ENCODE measurements around the gene PDIA5.

PDIA5 gene

DNA sequence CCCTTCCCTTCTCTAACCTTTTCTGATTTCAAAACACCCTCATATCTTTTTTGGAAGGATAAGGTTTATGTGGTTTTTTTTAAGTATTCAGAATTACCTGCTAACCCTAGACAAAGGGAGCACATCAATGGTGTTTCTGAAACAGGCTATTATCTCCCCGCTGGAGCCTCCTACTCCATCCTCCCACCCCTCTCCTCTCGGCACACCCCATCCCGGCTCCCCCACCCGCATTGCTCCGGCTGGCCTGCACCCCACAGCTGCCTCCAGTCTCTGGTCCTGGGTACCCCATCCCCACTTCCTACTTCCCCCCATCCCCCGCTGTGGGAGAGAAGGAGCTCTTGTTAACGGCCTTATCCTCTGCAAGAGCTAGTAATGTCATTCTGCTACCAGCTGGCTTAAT is 59.2 kb downstream of the PDIA5 start:
- TF ChIP-seq EZH2 (IDR thresholded peaks at IDR 0.05; ENCODE audit: borderline replicate concordance, low read length) = no peak
- TF ChIP-seq, protein P1, sequence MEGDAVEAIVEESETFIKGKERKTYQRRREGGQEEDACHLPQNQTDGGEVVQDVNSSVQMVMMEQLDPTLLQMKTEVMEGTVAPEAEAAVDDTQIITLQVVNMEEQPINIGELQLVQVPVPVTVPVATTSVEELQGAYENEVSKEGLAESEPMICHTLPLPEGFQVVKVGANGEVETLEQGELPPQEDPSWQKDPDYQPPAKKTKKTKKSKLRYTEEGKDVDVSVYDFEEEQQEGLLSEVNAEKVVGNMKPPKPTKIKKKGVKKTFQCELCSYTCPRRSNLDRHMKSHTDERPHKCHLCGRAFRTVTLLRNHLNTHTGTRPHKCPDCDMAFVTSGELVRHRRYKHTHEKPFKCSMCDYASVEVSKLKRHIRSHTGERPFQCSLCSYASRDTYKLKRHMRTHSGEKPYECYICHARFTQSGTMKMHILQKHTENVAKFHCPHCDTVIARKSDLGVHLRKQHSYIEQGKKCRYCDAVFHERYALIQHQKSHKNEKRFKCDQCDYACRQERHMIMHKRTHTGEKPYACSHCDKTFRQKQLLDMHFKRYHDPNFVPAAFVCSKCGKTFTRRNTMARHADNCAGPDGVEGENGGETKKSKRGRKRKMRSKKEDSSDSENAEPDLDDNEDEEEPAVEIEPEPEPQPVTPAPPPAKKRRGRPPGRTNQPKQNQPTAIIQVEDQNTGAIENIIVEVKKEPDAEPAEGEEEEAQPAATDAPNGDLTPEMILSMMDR (IDR thresholded peaks at IDR 0.05; ENCODE audit: low read length) = no peak
- Histone ChIP-seq H3K9me3 (ENCODE audit: low read length) (no peaks in the 10 kb centered on the region), H4K20me1 (ENCODE audit: insufficient read depth, low read length) (no peaks in the 10 kb centered on the region), H3K4me3 (ENCODE audit: low read depth, low read length, poor library complexity, severe bottlenecking) (no peak overlapping the region), H3K9me2 (ENCODE audit: low read depth, low read length) (no peaks in the 10 kb centered on the region), H3K27me3 (ENCODE audit: insufficient read depth, low read length) (no peaks in the 10 kb centered on the region), H3K4me2 (ENCODE audit: low read length) (no peak overlapping the region), H3K27ac (ENCODE audit: low read depth, low read length, poor library complexity, severe bottlenecking) (no peak overlapping the region), H3K9ac (ENCODE audit: low read length) (no peak overlapping the region), H2AFZ (ENCODE audit: low read length) (no peak overlapping the region), H3K36me3 (ENCODE audit: insufficient read depth, low read length) (peaks cover 41% of the 10 kb centered on the region; the same call in 1 of the 2 replicates), H3K4me1 (ENCODE audit: insufficient read depth, low read length, severe bottlenecking) (no peaks in the 10 kb centered on the region), H3K79me2 (ENCODE audit: insufficient read depth, low read length) (no peaks in the 10 kb centered on the region), H3F3A (ENCODE audit: insufficient read depth, low read length) (no peaks in the 10 kb centered on the region)

- Histone ChIP-seq H3K27me3 (ENCODE audit: insufficient read depth, low read length) (no peaks in the 10 kb centered on the region), H3K9me2 (ENCODE audit: low read depth, low read length) (no peaks in the 10 kb centered on the region), H3K4me3 (ENCODE audit: low read depth, low read length, poor library complexity, severe bottlenecking) (no peak overlapping the region), H3K36me3 (ENCODE audit: insufficient read depth, low read length) (peaks cover 37% of the 10 kb centered on the region; the same call in 1 of the 2 replicates), H3K4me1 (ENCODE audit: insufficient read depth, low read length, severe bottlenecking) (no peaks in the 10 kb centered on the region), H3K9ac (ENCODE audit: low read length) (no peak overlapping the region), H3K9me3 (ENCODE audit: low read length) (no peaks in the 10 kb centered on the region), H2AFZ (ENCODE audit: low read length) (no peak overlapping the region), H3K27ac (ENCODE audit: low read depth, low read length, poor library complexity, severe bottlenecking) (no peak overlapping the region), H3K79me2 (ENCODE audit: insufficient read depth, low read length) (no peaks in the 10 kb centered on the region), H3K4me2 (ENCODE audit: low read length) (no peak overlapping the region), H4K20me1 (ENCODE audit: insufficient read depth, low read length) (no peaks in the 10 kb centered on the region), H3F3A (ENCODE audit: insufficient read depth, low read length) (no peaks in the 10 kb centered on the region)
- TF ChIP-seq, protein P1 (IDR thresholded peaks at IDR 0.05; ENCODE audit: low read length) = no peak
- no peak for TF ChIP-seq EZH2 (IDR thresholded peaks at IDR 0.05; ENCODE audit: borderline replicate concordance, low read length)
Observed at GRCh38 chr3:123126653-123127052, 59.8 kb downstream of the PDIA5 start.

DNA sequence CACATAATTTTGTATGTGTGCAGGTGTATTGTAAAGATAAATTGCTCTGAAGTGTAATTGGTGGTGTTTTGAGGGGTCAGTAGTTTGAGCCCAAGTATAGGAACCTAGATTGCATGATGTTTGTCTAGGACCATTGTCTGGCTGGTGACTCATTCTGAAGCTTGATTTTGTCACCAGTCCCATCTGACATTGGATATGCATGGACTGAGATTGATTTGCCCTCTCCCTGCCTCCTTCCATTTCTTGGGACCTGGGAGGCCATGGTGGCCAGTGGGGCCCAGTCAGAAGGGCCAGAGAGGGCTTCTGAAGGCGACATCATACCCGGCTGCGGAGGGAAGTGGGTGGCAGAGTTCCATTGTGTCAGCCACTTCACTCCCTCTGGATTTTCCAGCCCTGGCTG is 62.3 kb downstream of the PDIA5 start:
- peaks cover 39% of the 10 kb centered on the region; the same call in 1 of the 2 replicates for H3K36me3 ChIP-seq (ENCODE audit: insufficient read depth, low read length)
- no peaks in the 10 kb centered on the region for H3K9me2 ChIP-seq (ENCODE audit: low read depth, low read length)
- H3K27ac ChIP-seq (ENCODE audit: low read depth, low read length, poor library complexity, severe bottlenecking) = no peak overlapping the region
- H3K4me2 ChIP-seq (ENCODE audit: low read length) = no peak overlapping the region
- H3K4me1 ChIP-seq (ENCODE audit: insufficient read depth, low read length, severe bottlenecking) = no peaks in the 10 kb centered on the region
- no peaks in the 10 kb centered on the region for H3K9me3 ChIP-seq (ENCODE audit: low read length)
- no peak for TF ChIP-seq EZH2 (IDR thresholded peaks at IDR 0.05; ENCODE audit: borderline replicate concordance, low read length)
- TF ChIP-seq, protein P1 (IDR thresholded peaks at IDR 0.05; ENCODE audit: low read length) = no peak
- no peaks in the 10 kb centered on the region for H3K79me2 ChIP-seq (ENCODE audit: insufficient read depth, low read length)
- H2AFZ ChIP-seq (ENCODE audit: low read length) = no peak overlapping the region
- H3K27me3 ChIP-seq (ENCODE audit: insufficient read depth, low read length) = no peaks in the 10 kb centered on the region
- no peak overlapping the region for H3K9ac ChIP-seq (ENCODE audit: low read length)
- H3F3A ChIP-seq (ENCODE audit: insufficient read depth, low read length) = no peaks in the 10 kb centered on the region
- H3K4me3 ChIP-seq (ENCODE audit: low read depth, low read length, poor library complexity, severe bottlenecking) = no peak overlapping the region
- no peaks in the 10 kb centered on the region for H4K20me1 ChIP-seq (ENCODE audit: insufficient read depth, low read length)
